ENCODE results near the gene MED16.

DNA sequence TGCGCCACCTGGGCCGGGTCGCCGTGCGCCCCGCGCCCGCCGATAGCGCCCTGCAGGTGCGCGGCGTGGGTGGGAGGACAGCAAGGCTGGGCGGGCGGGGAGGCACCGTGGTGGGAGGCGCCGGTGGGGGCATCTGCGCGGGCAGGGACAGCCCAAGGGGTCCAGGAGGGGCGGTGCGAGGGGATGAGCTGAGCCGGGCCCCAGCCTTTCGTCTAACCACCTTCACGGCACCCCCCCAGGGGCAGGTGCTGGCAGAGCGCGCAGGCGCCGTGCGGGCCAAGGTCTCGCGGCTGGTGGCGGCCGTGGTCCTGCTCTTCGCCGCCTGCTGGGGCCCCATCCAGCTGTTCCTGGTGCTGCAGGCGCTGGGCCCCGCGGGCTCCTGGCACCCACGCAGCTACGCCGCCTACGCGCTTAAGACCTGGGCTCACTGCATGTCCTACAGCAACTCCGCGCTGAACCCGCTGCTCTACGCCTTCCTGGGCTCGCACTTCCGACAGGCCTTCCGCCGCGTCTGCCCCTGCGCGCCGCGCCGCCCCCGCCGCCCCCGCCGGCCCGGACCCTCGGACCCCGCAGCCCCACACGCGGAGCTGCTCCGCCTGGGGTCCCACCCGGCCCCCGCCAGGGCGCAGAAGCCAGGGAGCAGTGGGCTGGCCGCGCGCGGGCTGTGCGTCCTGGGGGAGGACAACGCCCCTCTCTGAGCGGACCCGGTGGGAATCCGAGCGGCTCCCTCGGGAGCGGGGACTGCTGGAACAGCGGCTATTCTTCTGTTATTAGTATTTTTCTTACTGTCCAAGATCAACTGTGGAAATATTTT is 27.3 kb upstream of the MED16 start:
- TF ChIP-seq CTCF (conservative IDR thresholded peaks at IDR 0.05; ENCODE audit: low read depth, low read length) (no peak), EZH2 (IDR thresholded peaks at IDR 0.05; ENCODE audit: borderline replicate concordance, low read depth, low read length, poor library complexity, severe bottlenecking) (peak; percentile 35)
